Measurements from ENCODE around the gene CTDSP2.
A peak's percentile ranks its signal among the peaks of the same experiment; 100 is the strongest.
"Not testable (repeated sequence)": the region's sequence is repeated elsewhere in the genome, so short reads cannot be mapped to it uniquely, and the experiment has no call there.

Gene CTDSP2

DNA sequence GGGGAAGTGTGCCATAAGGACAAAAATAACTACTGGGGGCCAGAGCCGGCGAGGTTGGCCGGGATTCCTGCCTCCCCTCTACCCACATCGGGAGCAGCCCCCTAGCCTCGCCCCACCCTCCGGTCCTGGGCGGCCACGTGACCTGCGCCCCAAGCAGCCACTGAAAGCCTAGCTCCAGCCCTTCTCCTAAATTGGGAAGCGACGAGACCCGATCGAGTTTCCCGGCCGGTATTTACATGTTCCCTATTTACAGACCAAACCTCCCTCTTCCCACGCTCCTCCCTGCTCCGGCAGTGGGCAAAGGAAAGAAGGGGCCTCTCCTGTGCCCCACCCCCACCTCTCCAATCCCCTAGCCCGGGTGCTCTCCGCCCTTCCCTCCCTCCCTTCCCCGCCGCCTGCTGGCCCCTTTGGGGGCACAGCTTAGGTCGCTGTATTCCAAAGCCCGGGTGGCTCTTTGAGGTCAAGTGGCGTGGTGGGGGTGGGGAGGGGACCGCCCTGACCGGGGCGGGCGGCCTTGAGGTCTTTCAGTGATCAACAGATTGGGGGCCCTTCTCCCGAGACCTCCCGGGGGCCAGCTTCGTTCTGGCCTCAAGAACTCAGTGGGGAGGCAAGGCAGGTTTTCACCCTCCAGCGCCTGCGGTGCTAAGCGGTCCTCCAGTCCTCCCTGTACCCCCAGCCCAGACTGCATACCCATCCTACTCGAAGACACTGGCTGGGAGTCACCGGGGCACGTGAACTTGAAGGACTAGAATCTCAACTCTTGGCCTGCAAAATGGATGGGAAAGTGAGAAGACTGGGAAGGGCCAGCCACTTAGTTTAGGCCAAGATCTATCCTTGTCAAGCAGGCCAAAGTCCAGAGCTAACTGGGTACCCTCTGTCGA is 6.3 kb upstream of the CTDSP2 start:
- H3K4me1 Mint-ChIP-seq = peaks cover 23 to 41% of the 10 kb centered on the region in 2 donors
- H3K4me3 Mint-ChIP-seq = peak overlapping the region; percentile 59 to 76
- peaks cover 29 to 47% of the 10 kb centered on the region in 2 donors for H3K27me3 Mint-ChIP-seq
- no peak overlapping the region for H3K27ac Mint-ChIP-seq
- no peaks in the 10 kb centered on the region for H3K9me3 Mint-ChIP-seq
- DNase-seq (no peak), ATAC-seq (replicated peaks) (no peak)
- H3K36me3 Mint-ChIP-seq = no peaks in the 10 kb centered on the region

DNA sequence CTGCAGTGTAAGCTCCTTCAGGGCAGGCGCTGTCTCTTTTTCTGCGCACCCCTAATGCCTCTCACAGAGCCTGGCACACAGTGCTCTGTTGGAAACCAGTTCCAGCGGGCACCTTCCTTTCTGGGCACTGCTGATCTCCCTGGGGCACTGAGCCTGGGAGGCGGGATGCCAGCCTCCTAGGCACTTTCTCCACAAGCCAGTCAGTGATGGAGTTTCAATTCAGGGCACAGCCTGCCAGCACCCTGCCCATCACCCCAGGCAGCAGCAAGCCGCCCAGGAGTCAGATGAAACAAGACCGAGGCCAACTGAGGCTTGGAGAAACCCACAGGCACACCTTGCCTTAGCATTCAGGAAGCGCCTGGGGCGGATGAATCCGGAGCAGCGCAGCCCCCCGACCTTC is 5.7 kb upstream of the CTDSP2 start:
- peak overlapping the region; percentile 59 to 76 for H3K4me3 Mint-ChIP-seq
- DNase-seq (no peak), ATAC-seq (replicated peaks) (no peak)
- H3K4me1 Mint-ChIP-seq = peaks cover 24 to 45% of the 10 kb centered on the region in 2 donors
- H3K27ac Mint-ChIP-seq = peak overlapping the region; percentile 59
- no peaks in the 10 kb centered on the region for H3K36me3 Mint-ChIP-seq
- H3K27me3 Mint-ChIP-seq = peaks cover 29 to 47% of the 10 kb centered on the region in 2 donors
- no peaks in the 10 kb centered on the region for H3K9me3 Mint-ChIP-seq

DNA sequence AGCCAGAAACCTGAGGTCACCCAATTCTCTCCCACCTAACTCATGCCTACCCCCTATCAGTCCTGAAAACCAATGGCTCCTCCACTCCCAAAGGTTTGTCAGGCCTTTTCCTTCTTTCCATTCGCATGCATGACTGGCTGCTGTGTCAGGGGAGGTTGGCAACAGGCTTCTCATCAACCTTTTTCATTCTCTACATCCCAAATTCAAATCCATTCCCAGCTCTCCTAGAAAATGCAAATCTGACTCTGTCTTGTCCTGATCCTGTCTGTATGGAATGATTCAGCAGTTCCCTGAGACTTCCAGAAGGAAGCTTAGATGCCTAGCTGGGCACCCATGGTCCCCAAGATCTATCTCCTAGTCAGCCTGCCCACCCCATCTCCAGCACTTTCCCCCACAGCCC is 5.0 kb upstream of the CTDSP2 start:
- ATAC-seq (replicated peaks) = no peak
- DNase-seq = no peak
- H3K36me3 Mint-ChIP-seq = no peaks in the 10 kb centered on the region
- no peak overlapping the region for H3K27ac Mint-ChIP-seq
- H3K9me3 Mint-ChIP-seq = no peaks in the 10 kb centered on the region
- H3K27me3 Mint-ChIP-seq = peaks cover 29 to 42% of the 10 kb centered on the region in 2 donors
- no peak overlapping the region for H3K4me3 Mint-ChIP-seq
- H3K4me1 Mint-ChIP-seq = peaks cover 28 to 49% of the 10 kb centered on the region in 2 donors

DNA sequence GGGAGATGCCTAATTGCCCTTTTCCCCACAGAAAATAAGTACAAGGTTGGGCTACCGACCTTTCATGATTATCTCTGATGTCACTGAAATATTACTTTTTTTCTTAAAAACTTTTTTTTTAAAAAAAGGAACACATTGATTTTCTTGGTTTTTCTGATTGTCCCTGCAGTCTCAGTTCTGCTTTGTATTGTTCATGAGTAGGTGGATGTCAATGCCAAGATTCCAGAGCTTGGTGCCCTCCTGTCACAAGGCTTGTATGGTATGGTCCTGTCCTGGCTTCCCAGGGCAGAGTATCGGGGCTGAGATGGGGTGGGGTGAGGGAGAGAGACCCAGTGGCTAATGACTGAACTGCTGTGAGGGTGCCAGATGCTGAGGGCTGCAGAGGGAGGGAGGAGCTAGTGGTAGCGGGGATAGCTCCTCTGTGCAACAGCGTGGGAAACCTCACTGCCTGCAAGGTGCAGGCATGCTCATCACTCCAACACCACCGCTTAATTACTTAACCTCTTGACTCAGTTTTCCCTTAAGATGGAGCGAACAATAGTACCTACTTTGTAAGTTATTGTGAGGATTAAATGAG is 4.4 kb upstream of the CTDSP2 start:
- ATAC-seq (replicated peaks) = peak; percentile 57 to 59
- no peaks in the 10 kb centered on the region for H3K9me3 Mint-ChIP-seq
- no peak for DNase-seq
- peaks cover 29 to 36% of the 10 kb centered on the region in 2 donors for H3K27me3 Mint-ChIP-seq
- H3K4me1 Mint-ChIP-seq = peaks cover 28 to 49% of the 10 kb centered on the region in 2 donors
- no peaks in the 10 kb centered on the region for H3K36me3 Mint-ChIP-seq
- no peak overlapping the region for H3K4me3 Mint-ChIP-seq
- no peak overlapping the region for H3K27ac Mint-ChIP-seq

DNA sequence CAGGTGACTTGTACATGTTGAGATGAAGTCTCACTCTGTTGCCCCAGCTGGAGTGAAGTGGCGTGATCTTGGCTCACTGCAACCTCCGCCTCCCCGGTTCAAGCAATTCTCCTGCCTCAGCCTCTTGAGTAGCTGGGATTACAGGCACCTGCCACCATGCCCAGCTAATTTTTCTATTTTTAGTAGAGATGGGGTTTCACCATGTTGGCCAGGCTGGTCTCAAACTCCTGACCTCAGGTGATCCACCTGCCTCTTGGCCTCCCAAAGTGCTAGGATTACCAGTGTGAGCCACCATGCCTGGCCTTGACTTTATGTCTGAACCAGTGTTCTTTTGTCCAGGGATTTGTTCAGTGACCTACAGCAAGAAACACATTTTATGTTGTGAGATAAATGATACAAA is 2.9 kb upstream of the CTDSP2 start:
- not testable (repeated sequence) for H3K36me3 Mint-ChIP-seq; ATAC-seq (replicated peaks); H3K4me3 Mint-ChIP-seq; DNase-seq; H3K9me3 Mint-ChIP-seq; H3K27ac Mint-ChIP-seq
- peaks cover 23 to 31% of the 10 kb centered on the region in 2 donors for H3K27me3 Mint-ChIP-seq
- peaks cover 25 to 53% of the 10 kb centered on the region in 2 donors for H3K4me1 Mint-ChIP-seq

DNA sequence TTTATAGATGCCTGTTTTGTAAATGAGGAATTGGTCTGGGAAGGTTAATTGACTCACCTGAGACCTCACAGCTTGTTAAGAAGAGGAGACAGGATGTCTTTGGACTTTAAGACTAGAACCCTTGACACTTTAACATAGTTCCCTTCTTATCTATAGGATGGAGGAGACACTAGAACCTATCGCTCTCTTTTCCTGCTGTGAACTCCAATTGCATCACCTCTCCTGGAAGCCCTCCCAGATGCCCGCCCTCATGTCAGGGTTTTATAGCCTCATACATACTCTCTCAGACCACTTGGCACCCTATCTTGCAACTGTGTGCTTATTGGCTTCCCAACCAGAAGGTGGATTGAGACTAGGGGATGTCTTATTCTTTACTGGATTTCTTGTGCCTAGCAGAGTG is 2.5 kb upstream of the CTDSP2 start:
- H3K4me1 Mint-ChIP-seq = peaks cover 29 to 57% of the 10 kb centered on the region in 2 donors
- no peaks in the 10 kb centered on the region for H3K36me3 Mint-ChIP-seq
- H3K27ac Mint-ChIP-seq = no peak overlapping the region
- peaks cover 23 to 31% of the 10 kb centered on the region in 2 donors for H3K27me3 Mint-ChIP-seq
- no peak for ATAC-seq (replicated peaks)
- no peaks in the 10 kb centered on the region for H3K9me3 Mint-ChIP-seq
- H3K4me3 Mint-ChIP-seq = no peak overlapping the region
- DNase-seq = no peak

DNA sequence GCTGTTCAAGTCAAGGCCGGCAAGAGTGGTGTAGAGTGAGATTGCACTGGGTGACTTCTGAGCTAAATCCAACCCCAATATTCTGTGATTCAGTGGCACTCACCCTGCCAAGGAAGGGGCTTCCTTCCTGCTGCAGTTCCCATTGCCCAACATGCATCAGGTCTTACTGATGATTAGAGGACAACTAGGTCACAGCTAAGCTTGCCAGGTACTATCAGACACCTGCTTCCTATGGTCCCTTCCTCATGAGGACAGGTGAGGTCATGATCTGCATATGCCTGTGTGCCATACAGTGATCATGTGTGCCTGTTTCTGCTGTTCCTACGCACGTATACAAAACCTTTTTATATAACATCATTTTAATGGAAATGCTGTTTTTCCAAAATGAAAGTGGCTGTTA is 1.7 kb upstream of the CTDSP2 start:
- Mint-ChIP-seq H3K4me1 (peaks cover 34 to 57% of the 10 kb centered on the region in 2 donors), H3K4me3 (no peak overlapping the region), H3K36me3 (no peaks in the 10 kb centered on the region), H3K27me3 (peaks cover 17 to 25% of the 10 kb centered on the region in 2 donors), H3K9me3 (no peaks in the 10 kb centered on the region), H3K27ac (peak overlapping the region; percentile 17)
- DNase-seq (no peak), ATAC-seq (replicated peaks) (no peak)

DNA sequence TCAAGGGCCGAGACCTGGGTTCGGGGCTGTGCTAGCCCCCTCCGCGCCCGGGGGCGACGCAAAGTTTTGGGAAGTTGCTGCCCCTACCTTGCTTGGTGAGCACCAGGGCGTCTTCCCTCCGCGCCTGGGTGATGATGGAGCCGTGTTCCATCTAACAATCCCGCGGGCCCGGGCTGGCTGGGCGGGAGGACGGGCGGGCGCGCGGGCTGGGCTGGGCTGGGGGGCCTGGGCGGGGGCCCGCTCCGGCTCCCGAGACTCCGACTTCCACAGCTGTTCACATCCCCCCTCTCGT is 298 bp downstream of the CTDSP2 start:
- no peaks in the 10 kb centered on the region for H3K36me3 Mint-ChIP-seq
- ATAC-seq (replicated peaks) (peak; percentile 24 to 26), DNase-seq (no peak)
- H3K4me3 Mint-ChIP-seq = peak overlapping the region; percentile 87 to 90
- H3K27me3 Mint-ChIP-seq = peaks cover 3 to 5% of the 10 kb centered on the region in 2 donors
- H3K27ac Mint-ChIP-seq = peak overlapping the region; percentile 82
- H3K9me3 Mint-ChIP-seq = no peaks in the 10 kb centered on the region
- peaks cover 37 to 57% of the 10 kb centered on the region in 2 donors for H3K4me1 Mint-ChIP-seq

DNA sequence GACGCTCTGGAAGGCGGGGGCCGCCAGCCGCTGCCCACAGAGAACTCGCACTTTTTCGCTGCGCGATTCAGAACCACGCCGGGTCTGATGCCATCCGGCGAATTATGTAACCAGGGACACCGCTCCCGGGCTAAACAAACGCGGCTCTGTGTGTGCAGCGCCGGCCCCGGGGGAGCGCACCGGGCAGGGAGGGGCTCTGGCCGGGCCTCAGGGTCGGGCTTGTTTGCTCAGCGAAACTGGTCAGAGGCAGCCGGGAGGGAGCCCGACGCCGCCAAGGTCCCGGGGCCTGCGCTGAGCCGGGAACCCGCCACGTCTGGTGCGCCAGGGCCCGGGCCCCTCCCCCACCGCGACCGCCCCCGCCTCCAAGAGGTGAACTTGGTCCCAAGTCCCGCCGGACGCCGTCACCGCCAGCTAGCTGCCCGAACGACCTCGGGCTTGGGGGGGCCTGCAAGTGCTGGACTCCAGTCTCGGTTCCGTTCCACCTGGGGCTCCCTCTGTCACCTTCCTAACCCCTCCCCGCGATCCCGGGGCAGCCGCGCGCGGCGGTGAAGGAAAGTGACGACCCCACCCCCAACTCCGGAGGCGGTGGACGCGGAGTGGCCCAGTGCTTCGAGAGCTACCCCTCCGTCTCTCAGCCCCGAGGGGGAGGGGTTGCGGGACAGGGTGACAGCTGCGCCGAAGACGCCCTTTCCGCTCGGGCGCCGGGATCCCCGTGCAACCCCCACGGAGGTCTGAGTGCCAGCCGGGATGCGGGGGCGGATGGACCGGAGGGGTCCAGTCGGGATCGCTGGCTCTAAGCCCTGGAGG is 848 bp downstream of the CTDSP2 start:
- Mint-ChIP-seq H3K27me3 (no peaks in the 10 kb centered on the region), H3K27ac (peak overlapping the region; percentile 87), H3K36me3 (no peaks in the 10 kb centered on the region), H3K9me3 (no peaks in the 10 kb centered on the region), H3K4me1 (peaks cover 38 to 57% of the 10 kb centered on the region in 2 donors), H3K4me3 (peak overlapping the region; percentile 87 to 90)
- DNase-seq = peak; percentile 63
- peak; percentile 41 to 48 for ATAC-seq (replicated peaks)

DNA sequence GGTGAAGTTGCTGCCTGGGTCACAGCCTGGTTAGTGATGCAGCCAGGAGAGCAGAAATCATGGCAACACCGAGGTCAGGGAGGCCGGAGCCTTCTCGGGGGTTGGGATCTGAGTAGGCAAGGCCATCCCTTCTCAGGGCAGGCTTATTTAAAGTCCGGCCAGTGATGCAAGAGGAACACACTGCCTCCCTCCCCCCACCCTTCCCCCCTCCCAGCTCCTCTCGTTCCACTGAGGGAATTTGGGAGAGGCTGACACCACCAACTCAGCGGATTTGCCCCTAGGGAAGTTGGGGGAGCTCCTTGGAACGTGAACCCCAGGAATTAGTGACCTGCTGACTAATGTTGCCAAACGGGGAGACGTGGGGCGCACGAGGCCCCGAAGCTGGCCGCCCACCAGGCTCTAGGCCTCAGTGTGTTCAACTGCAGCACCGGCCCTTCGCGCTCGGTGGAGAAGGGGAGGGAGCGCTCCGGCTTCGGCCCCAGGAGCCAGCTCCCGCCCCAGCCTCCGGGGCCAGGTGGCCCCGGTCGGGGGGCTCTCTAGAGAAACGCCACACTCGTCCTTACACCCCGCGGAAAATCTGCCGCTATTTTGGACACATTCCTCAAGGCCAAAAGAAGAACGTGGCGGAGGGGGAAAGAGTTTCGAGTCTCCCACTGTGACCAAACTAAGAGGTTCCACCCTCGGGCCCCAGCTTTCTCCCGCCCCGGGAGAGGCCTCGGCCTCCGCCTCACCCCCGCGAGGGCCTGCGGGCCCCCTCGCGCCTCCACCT is 1.6 kb downstream of the CTDSP2 start:
- Mint-ChIP-seq H3K27me3 (no peaks in the 10 kb centered on the region), H3K4me1 (peaks cover 44 to 60% of the 10 kb centered on the region in 2 donors), H3K36me3 (no peaks in the 10 kb centered on the region), H3K9me3 (no peaks in the 10 kb centered on the region), H3K4me3 (peak overlapping the region; percentile 87 to 90), H3K27ac (peak overlapping the region; percentile 93)
- DNase-seq (no peak), ATAC-seq (replicated peaks) (peak; percentile 28 to 41)

DNA sequence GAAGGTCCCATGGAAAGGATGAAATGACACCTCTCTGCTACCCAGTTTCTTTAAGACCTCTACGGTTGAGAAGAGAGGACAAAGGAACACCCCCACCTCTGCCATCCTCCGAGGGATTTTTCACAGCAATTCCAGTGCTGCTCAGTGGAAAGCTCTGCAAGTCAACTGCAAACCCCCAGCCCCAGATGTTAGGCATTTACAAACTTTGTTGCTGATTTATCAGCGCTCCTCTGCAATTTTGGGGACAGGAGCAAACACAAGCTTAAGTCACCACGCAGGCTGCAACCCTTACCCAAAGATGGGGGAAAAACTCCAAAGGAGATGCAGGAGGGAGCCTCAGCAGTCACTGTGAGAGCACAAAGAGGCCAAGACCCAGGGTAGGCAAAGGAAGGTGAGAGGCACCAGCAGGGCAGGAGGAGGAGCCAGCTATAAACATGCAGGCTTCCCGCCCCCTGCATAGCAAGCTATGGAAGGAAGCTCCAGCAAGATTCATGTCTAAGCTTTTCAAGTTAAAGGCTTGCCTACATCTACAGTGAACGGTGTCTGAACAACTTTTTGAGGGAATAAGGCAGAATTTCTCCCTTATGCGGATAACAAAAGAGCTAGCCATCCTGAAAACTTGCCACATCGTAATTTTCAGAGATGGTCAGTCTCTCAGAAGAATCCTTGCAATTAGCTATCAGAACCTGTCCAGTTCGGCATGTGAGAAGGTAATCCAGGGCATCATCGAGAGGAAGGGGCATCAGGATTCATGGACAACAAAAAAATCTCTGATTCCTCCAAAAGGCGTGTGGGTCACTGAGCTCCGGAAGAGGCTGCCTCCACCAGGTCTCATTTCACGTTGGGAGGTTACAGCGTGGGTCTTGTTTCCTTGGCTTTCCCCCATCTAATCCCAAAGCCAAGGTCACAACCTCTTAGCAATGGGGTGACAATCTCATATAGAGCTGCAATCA is 3.9 kb downstream of the CTDSP2 start:
- Mint-ChIP-seq H3K27ac (peak overlapping the region; percentile 1), H3K36me3 (no peaks in the 10 kb centered on the region), H3K27me3 (no peaks in the 10 kb centered on the region), H3K4me3 (peak overlapping the region; percentile 54 to 90), H3K4me1 (peaks cover 59 to 78% of the 10 kb centered on the region in 2 donors), H3K9me3 (no peaks in the 10 kb centered on the region)
- DNase-seq (no peak), ATAC-seq (replicated peaks) (no peak)

DNA sequence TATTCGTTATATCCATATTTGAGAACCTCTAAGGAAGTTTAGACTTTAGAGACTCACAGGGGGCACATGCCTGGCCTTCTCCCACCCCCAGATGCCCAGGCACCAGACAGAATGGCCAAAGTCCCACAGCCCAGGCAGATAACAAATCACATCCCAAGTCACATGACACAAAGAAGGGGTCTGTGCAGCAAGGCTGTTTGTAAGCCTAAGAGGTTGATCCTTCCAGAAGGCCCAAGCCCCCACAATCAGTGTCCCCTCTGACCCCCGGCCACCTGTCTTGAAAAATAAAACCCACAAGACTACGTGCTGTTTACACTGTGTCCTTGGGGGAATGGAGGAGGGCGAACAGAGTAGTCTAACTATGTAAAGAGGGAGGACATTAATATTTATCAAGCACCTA is 5.1 kb downstream of the CTDSP2 start:
- ATAC-seq (replicated peaks) (no peak), DNase-seq (no peak)
- H3K36me3 Mint-ChIP-seq = no peaks in the 10 kb centered on the region
- H3K27ac Mint-ChIP-seq = peak overlapping the region; percentile 16
- H3K4me3 Mint-ChIP-seq = no peak overlapping the region
- no peaks in the 10 kb centered on the region for H3K9me3 Mint-ChIP-seq
- H3K4me1 Mint-ChIP-seq = peaks cover 65 to 84% of the 10 kb centered on the region in 2 donors
- no peaks in the 10 kb centered on the region for H3K27me3 Mint-ChIP-seq

DNA sequence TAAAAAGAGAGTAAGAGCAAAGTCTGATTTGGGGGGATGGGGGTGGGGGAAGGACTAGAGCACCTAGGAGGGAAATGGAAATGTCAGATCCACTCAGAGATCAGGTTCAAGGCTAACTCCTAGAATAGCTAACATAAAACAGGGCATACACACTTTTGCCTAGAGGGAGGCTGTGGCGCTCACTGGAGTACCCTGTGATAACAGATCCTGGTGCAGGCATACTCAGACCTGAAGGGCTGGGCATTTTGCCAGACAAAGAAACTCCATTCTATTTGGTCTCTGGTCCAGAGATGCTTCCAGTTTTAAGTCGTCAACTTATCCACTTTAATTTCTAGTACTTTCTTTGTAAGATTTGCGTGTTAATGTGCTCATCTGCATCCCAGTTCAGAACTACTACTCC is 5.8 kb downstream of the CTDSP2 start:
- H3K4me3 Mint-ChIP-seq = no peak overlapping the region
- no peak for DNase-seq
- no peaks in the 10 kb centered on the region for H3K27me3 Mint-ChIP-seq
- H3K9me3 Mint-ChIP-seq = no peaks in the 10 kb centered on the region
- H3K4me1 Mint-ChIP-seq = peaks cover 71 to 92% of the 10 kb centered on the region in 2 donors
- peak overlapping the region; percentile 16 for H3K27ac Mint-ChIP-seq
- no peak for ATAC-seq (replicated peaks)
- H3K36me3 Mint-ChIP-seq = no peaks in the 10 kb centered on the region
